Stimulated activated CD4-positive, alpha-beta T cell treated with anti-CD3 and anti-CD28 coated beads, Interleukin-4, amount 100 ng/mL, for 4 hours (primary cell): ENCODE measurements around the gene AKR1B15.
A peak's percentile ranks its signal among the peaks of the same experiment; 100 is the strongest.
"Not testable (repeated sequence)": the region's sequence is repeated elsewhere in the genome, so short reads cannot be mapped to it uniquely, and the experiment has no call there.

ENCODE experiments used
- DNase-seq, 2 experiments: peaks; one replicate each; pipeline ENCODE4 v3.0.0-alpha.2; 2020

AKR1B15 gene

GRCh38 chr7:134548877-134549276 is at the start of gene AKR1B15:
Gene AKR1B15, plus strand, starts transcription at chr7:134549110. Its CDS starts 15,510 bp downstream, at chr7:134564620.
- DNase-seq: no peak

- DNase-seq: no peak
Measured at GRCh38 chr7:134500406-134500805, 48.5 kb upstream of the AKR1B15 start.

- no peak for DNase-seq
Measured at GRCh38 chr7:134500982-134501381, 47.9 kb upstream of the AKR1B15 start.

DNA sequence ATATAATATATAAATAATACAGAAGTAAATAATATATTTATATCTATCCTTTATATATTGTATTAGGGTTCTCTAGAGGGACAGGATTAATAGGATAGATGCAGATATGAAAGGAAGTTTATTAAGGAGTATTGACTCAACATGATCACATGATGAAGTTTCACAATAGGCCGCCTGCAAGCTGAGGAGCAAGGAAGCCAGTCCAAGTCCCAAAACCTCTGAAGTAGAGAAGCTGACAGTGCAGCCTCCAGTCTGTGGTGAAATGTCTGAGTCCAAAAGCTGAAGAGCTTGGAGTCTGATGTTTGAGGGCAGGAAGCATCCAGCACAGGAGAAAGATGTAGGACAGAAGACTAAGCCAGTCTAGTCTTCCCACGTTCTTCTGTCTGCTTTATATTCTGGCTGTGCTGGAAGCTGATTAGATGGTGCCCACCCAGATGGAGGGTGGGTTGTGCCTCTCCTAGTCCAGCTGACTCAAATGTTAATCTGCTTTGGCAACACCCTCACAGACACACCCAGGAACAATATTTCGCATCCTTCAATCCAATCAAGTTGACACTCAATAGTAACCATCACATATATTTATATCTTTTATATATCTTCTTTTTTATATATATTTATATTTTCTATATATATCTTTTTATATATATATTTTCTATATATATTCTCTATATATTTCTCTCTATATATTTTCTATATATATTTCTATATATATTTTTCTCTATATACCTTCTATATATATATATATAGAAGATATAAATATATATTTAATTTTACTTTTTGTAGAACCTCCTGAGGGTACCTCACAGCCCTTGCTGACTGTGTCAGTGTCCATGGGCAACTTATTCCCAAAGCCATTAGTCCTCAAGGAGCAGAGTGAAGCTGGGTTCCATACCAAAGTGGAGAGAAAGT is 46.2 kb upstream of the AKR1B15 start:
- no peak for DNase-seq

- DNase-seq: no peak
Measured at GRCh38 chr7:134504660-134505164, 44.2 kb upstream of the AKR1B15 start.

DNA sequence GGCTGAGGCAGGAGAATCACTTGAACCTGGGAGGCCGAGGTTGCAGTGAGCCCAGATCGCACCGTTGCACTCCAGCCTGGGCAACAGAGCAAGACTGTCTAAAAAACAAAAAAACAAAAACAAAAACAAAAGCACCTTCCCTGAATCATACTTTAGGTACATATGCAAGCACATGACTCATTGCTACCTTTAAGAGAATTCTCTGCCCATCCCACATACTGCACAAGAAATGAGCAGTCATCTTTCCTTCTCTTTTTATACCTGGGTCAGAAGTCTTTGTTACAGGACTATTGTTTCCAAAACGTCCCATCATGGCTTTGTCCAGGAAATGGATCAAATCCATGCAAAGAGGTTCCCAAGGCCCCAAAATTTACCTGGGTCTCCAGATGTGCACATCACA is 43.1 kb upstream of the AKR1B15 start:
- DNase-seq: no peak

DNA sequence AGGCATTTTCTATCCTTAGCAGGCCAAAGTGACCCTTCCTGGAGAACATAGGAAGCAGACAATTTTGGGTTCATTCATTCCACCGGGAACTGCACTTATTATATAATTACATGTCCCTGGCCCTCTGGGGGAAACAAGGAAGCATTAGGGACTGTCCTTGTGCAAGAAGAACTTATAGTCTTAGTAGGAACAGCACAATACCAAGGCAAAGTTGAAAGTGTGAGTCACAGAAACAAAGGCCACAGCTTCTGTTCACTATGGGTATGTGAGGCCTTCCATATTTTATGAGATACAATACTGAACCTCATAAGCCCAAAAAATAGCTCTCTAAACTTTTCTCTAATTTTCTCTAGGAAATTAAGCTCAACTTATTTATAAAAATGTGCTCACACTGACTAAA is 39.9 kb upstream of the AKR1B15 start:
- no peak for DNase-seq

GRCh38 chr7:134510646-134511045 is 38.3 kb upstream of the AKR1B15 start:
- DNase-seq: no peak

- DNase-seq: no peak
Measured at GRCh38 chr7:134512271-134512670, 36.6 kb upstream of the AKR1B15 start.

GRCh38 chr7:134513169-134513752 is 35.6 kb upstream of the AKR1B15 start:
- peak; percentile 2 to 15 for DNase-seq

- no peak for DNase-seq
Measured at GRCh38 chr7:134514106-134514505, 34.8 kb upstream of the AKR1B15 start.

- DNase-seq: no peak
Measured at GRCh38 chr7:134514663-134515062, 34.2 kb upstream of the AKR1B15 start.

- DNase-seq: no peak
Measured at GRCh38 chr7:134515569-134516468, 33.1 kb upstream of the AKR1B15 start.

DNA sequence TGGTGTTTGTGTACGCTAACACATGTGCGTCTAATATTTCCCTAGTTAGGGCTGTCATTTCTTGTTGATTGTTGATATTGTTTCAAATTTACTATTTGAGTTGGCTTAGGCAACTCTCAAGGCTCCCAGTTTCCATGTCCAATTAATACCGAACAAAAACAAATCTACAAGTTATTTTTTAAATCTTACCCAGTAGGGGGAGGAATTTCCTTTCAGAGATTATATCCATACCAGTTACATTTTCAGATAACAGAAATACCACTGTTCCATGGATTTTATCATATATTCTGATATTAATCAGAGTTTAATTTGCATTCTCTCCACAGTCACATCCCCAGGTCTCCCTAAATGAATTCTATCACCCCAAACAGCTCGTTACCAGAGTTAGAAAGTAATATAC is 28.8 kb upstream of the AKR1B15 start:
- DNase-seq: no peak

GRCh38 chr7:134522601-134523000 is 26.3 kb upstream of the AKR1B15 start:
- DNase-seq: no peak

GRCh38 chr7:134525449-134525848 is 23.5 kb upstream of the AKR1B15 start:
- not testable (repeated sequence) for DNase-seq

DNA sequence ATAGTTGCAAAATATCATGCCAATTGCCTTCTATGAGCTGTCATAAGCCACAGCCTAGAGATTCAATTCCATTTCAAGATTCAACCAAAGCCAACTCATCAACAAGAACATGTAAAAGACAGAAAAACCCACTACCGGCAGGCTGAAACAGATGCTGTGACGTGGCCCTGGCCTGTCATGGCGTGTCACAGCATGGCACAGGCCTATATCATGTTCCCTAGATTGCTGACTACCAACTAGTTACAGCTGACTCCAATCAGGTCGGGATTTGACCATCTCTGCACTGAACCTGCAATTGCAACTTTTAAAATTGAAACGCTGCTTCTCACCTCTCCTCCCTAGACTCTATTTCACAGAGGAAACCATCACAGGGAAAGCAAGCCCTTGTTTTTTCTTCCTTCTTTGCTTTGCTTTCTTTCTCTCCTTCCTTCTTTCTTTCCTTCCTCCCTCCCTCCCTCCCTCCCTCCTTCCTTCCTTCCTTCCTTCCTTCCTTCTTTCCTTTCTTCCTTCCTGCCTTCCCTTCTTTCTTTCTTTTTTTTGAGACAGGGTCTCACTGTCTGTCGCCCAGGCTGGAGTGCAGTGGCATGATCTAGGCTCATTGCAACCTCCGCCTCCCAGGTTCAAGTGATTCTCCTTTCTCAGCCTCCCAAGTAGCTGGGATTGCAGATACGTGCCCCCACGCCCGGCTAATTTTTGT is 22.2 kb upstream of the AKR1B15 start:
- not testable (repeated sequence) for DNase-seq

DNA sequence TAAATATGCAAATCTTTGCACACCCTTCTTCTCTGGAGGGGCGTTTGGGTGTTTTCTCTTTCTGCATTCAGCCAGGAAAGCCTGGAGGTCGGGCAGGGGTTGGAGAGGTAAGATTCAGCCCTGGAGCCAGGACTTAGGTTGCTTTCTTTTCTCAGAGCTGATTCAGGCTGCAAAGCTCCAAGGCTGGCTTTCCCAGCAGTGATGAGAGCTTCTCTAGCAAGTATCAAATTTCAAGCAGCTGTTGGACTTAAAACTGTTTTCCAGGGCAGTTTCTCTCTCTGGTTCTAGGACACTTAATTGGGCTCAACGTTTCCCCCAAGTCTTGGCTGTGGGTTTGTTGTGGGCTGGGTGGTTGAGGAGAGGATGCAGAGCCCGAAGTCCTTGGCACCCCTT is 20.9 kb upstream of the AKR1B15 start:
- DNase-seq: no peak

DNA sequence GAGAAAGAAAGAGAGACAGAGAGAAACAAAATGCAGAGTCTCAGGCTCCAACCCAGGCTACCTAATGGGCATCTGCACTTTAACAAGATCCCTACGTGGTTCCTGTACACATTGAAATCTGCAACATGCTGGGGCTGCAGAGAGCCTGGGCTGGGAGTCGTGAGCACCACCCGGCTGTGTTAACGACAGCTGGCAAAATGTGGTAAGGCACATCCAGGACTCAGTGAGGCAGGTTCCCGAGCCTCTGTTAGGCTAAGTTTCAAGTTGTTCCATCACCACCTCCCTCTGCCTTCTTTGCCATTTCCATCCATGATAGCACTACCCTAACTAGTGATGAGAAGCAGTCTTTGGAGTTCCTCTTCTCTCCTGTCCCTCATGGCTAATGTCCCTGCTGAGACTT is 20.2 kb upstream of the AKR1B15 start:
- no peak for DNase-seq

GRCh38 chr7:134530460-134530859 is 18.4 kb upstream of the AKR1B15 start:
- no peak for DNase-seq

GRCh38 chr7:134532180-134532953 is 16.5 kb upstream of the AKR1B15 start:
- DNase-seq: no peak

DNA sequence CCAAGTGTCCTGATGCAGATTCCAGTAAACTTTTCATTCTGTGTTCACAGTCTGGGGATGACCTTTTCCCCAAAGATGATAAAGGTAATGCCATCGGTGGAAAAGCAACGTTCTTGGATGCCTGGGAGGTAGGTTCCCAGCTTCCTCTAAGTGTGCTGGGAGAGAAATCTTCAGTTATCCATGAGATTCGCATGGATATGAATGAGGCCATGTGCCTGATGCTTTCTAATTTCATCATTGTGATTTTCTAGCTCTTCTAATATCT is 16.0 kb upstream of the AKR1B15 start:
- no peak for DNase-seq
